HepG2 (cell line): ENCODE measurements around the gene RASD2. TPM values are rescaled to one million over a fixed set of nuclear protein-coding genes. Genes with fewer than 3 reads are reported as not detected.

ENCODE experiments used
- ATAC-seq: fragments of 200-7000 bp; cut with Tn5 transposase; 3 replicates; pipeline ENCODE4 v1.9.1; 2020; ENCODE audit warnings: mild to moderate bottlenecking, moderate library complexity
- BruUV-seq: library from RNA; stranded (reverse); fragments of 400-500 nt; replicated peaks from 2 replicates; lab custom pipeline; 2021; lab: Mats Ljungman, UMichigan
- CTCF ChIA-PET: fragments of 300-600 bp; formaldehyde crosslinking; extraction: SDS; loops from one replicate; lab custom pipeline; 2021; ENCODE audit warnings: low total read pairs, inconsistent platforms, low intra/inter-chr PET ratio; lab: Yijun Ruan, JAX
- POLR2A ChIA-PET: fragments of 350-600 bp; sonication (Branson Sonifier 250); formaldehyde crosslinking; loops from one replicate; lab custom pipeline; 2020; ENCODE audit warnings: antibody characterized with exemption, inconsistent platforms; lab: Yijun Ruan, JAX
- DNase-seq: peaks from one replicate; pipeline ENCODE4 v3.0.0-alpha.2; 2015; ENCODE audit warnings: low spot score
- FAIRE-seq: peaks from 3 replicates; lab custom pipeline; 2011; peaks lifted over from hg19 to GRCh38; lab: Jason Lieb, UNC
- H2AFZ ChIP-seq: one replicate; pipeline ENCODE4 v1.6.1; 2011; ENCODE audit warnings: low read length, inconsistent platforms
- H3K27ac ChIP-seq: fragments of 300-600 bp; 3 replicates; pipeline ENCODE4 v1.8.0; 2011; ENCODE audit warnings: mixed run types, mild to moderate bottlenecking, mixed read lengths, low read length, inconsistent platforms; ENCODE audit not compliant: insufficient read depth; ENCODE audit errors: extremely low read length
- H3K27me3 ChIP-seq, 2 experiments: fragments of 200-600 bp in 1 of 2; 2 replicates in 1 of 2; 3 replicates in 1 of 2; pipeline versions ENCODE4 v1.6.0 to v1.8.0; 2011; ENCODE audit warnings: low read length in 2 of 2, mild to moderate bottlenecking in 2 of 2, moderate library complexity in 2 of 2, inconsistent platforms in 1 of 2; ENCODE audit not compliant: insufficient read depth in 2 of 2, control insufficient read depth in 1 of 2
- H3K36me3 ChIP-seq, 2 experiments: fragments of 200-600 bp in 1 of 2; replicated peaks in 1 of 2; 2 replicates in 1 of 2; 3 replicates in 1 of 2; pipeline versions ENCODE4 v1.5.1 to v1.8.0; 2011; ENCODE audit warnings: low read length in 2 of 2, inconsistent platforms in 1 of 2; ENCODE audit not compliant: insufficient read depth in 2 of 2, control insufficient read depth in 1 of 2
- H3K4me1 ChIP-seq: 2 replicates; pipeline ENCODE4 v1.5.1; 2012; ENCODE audit warnings: low read length, inconsistent platforms; ENCODE audit not compliant: insufficient read depth
- H3K4me2 ChIP-seq: 2 replicates; pipeline ENCODE4 v1.6.0; 2011; ENCODE audit warnings: low read depth, low read length, inconsistent platforms
- H3K4me3 ChIP-seq, 3 experiments: fragments of 200-600 bp in 1 of 3; sonication (generic), shearing (Covaris generic) in 1 of 3; replicated peaks in 1 of 3; 2 replicates each; pipeline ENCODE4 v1.5.1; 2011 to 2016; ENCODE audit warnings: low read length in 3 of 3, inconsistent platforms in 2 of 3, low read depth in 2 of 3, mild to moderate bottlenecking in 2 of 3, control low read depth in 1 of 3, mixed read lengths in 1 of 3; ENCODE audit not compliant: insufficient read depth in 1 of 3
- H3K79me2 ChIP-seq: one replicate; pipeline ENCODE4 v1.6.1; 2011; ENCODE audit warnings: low read length, inconsistent platforms; ENCODE audit not compliant: insufficient read depth
- H3K9ac ChIP-seq: 2 replicates; pipeline ENCODE4 v1.6.0; 2011; ENCODE audit warnings: mild to moderate bottlenecking, low read depth, low read length, inconsistent platforms; ENCODE audit not compliant: insufficient read depth
- H3K9me3 ChIP-seq: 2 replicates; pipeline ENCODE4 v1.5.1; 2012; ENCODE audit warnings: mild to moderate bottlenecking, low read length
- H4K20me1 ChIP-seq: 2 replicates; pipeline ENCODE4 v1.6.0; 2011; ENCODE audit warnings: inconsistent platforms, mild to moderate bottlenecking, low read length, moderate library complexity; ENCODE audit not compliant: insufficient read depth
- AGO2 ChIP-seq: fragments of 200-400 bp; formaldehyde crosslinking; optimal IDR thresholded peaks from 2 replicates; pipeline ENCODE3; 2017; ENCODE audit warnings: mild to moderate bottlenecking, low read depth, low read length, moderate library complexity
- ARNT2 ChIP-seq: sonication (generic); formaldehyde crosslinking; IDR thresholded peaks from 2 replicates; pipeline ENCODE4 v1.8.0; 2022; ENCODE audit warnings: mild to moderate bottlenecking, low read depth, missing genetic modification reagents, moderate library complexity
- DNMT1 ChIP-seq: sonication (generic); formaldehyde crosslinking; IDR thresholded peaks from 2 replicates; pipeline ENCODE4 v1.5.1; 2020; ENCODE audit warnings: mild to moderate bottlenecking, missing genetic modification reagents
- DR1 ChIP-seq: sonication (generic); formaldehyde crosslinking; IDR thresholded peaks from 2 replicates; pipeline ENCODE4 v1.8.0; 2021; ENCODE audit warnings: mild to moderate bottlenecking, missing genetic modification reagents, inconsistent platforms
- ELF3 ChIP-seq: IDR thresholded peaks from 2 replicates; pipeline ENCODE4 v1.6.1; 2016; ENCODE audit warnings: missing genetic modification reagents, missing compliant biosample characterization
- HDAC6 ChIP-seq: fragments of 200-600 bp; sonication (generic); IDR thresholded peaks from 2 replicates; pipeline ENCODE4 v1.7.0; 2017; ENCODE audit warnings: mild to moderate bottlenecking, antibody characterized with exemption, low read length, low read depth
- HES4 ChIP-seq: sonication (generic); formaldehyde crosslinking; IDR thresholded peaks from 2 replicates; pipeline ENCODE4 v1.9.0; 2021; ENCODE audit warnings: mild to moderate bottlenecking, missing genetic modification reagents, borderline replicate concordance
- NR2F1 ChIP-seq, 2 experiments: fragments of 450-650 bp in 1 of 2; formaldehyde crosslinking in 1 of 2; IDR thresholded peaks; 2 replicates each; pipeline versions ENCODE4 v1.5.0 to v1.6.1; 2016 to 2020; ENCODE audit warnings: mild to moderate bottlenecking in 1 of 2, missing compliant biosample characterization in 1 of 2, missing genetic modification reagents in 1 of 2, moderate library complexity in 1 of 2
- SNAPC4 ChIP-seq: sonication (generic); formaldehyde crosslinking; IDR thresholded peaks from 2 replicates; pipeline ENCODE4 v1.4.0; 2020; ENCODE audit warnings: mild to moderate bottlenecking, missing genetic modification reagents
- SPEN ChIP-seq: sonication (generic); formaldehyde crosslinking; IDR thresholded peaks from 2 replicates; pipeline ENCODE4 v1.5.1; 2020; ENCODE audit warnings: low read depth, mild to moderate bottlenecking, missing genetic modification reagents
- ZBTB39 ChIP-seq: sonication (generic); formaldehyde crosslinking; IDR thresholded peaks from 2 replicates; pipeline ENCODE4 v1.5.0; 2020; ENCODE audit warnings: missing genetic modification reagents
- ZEB1 ChIP-seq: IDR thresholded peaks from 2 replicates; pipeline ENCODE4 v1.6.1; 2012; ENCODE audit warnings: mild to moderate bottlenecking, low read depth, inconsistent platforms; ENCODE audit not compliant: insufficient replicate concordance
- ZKSCAN8 ChIP-seq: IDR thresholded peaks from 2 replicates; pipeline ENCODE4 v1.6.1; 2016; ENCODE audit warnings: borderline replicate concordance, missing genetic modification reagents, missing compliant biosample characterization
- ZNF256 ChIP-seq: sonication (generic); formaldehyde crosslinking; conservative IDR thresholded peaks from 2 replicates; pipeline ENCODE4 v1.4.0; 2020; ENCODE audit warnings: missing genetic modification reagents
- ZNF350 ChIP-seq: sonication (generic); formaldehyde crosslinking; IDR thresholded peaks from 2 replicates; pipeline ENCODE4 v1.4.0; 2020; ENCODE audit warnings: mild to moderate bottlenecking, low read depth, missing genetic modification reagents, borderline replicate concordance
- WGBS: methylation state at CpG from one replicate; pipeline ENCODE4 v1.1.6; 2017; ENCODE audit warnings: low lambda C conversion rate; 5-methylcytosine and 5-hydroxymethylcytosine counted together
- in situ Hi-C: cut with HindIII; loops from 2 replicates; pipeline ENCODE4 v1.10.0; 2017; ENCODE audit warnings: low pct_unique_long_range_greater_than_20kb; ENCODE audit not compliant: extremely low pct_ligation_motif_present
- intact Hi-C: fragments of 100-400 bp; cut with micrococcal nuclease; formaldehyde crosslinking; loops from one replicate; pipeline ENCODE4 v1.10.0; 2022; ENCODE audit not compliant: unreplicated experiment
- polyA plus RNA-seq, 8 experiments: library from polyadenylated mRNA; depleted of rRNA in 3 of 8; stranded (reverse) in 7 of 8; unstranded in 1 of 8; fragments of >200 nt; fragmentation: Illumina TruSeq in 4 of 8; extraction: Trizol in 4 of 8; gene quantifications; 2 replicates each; pipeline versions ENCODE4 v1.2.1 to v1.2.3, GENCODE V29; 2011 to 2016; ENCODE audit warnings: low read depth in 4 of 8, missing spikeins in 1 of 8, mixed read lengths in 1 of 8; ENCODE audit not compliant: insufficient read depth in 1 of 8
- total RNA-seq, 5 experiments: library from RNA; depleted of rRNA; stranded (reverse); fragments of >200 nt; fragmentation: Illumina TruSeq; extraction: Trizol; gene quantifications; 2 replicates each; pipeline ENCODE4 v1.2.3, GENCODE V29; 2016; ENCODE audit warnings: low read depth in 1 of 5
- TF ChIP-seq, protein P1 (sequence below): sonication (generic); formaldehyde crosslinking; IDR thresholded peaks from 2 replicates; pipeline ENCODE4 v1.4.0; 2020; ENCODE audit warnings: missing genetic modification reagents

Gene RASD2
- total and polyA plus RNA-seq, 2 of the 13 experiments (the other 11 are each of a cell fraction or from before 2014, with no cell fraction given) = not detected

GRCh38 chr22:35544189-35544588, 3.6 kb downstream of the RASD2 start:
- TF ChIP-seq HDAC6 (no peak), ZEB1 (no peak), DNMT1 (CRISPR knock-in tag) (no peak), DR1 (CRISPR knock-in tag) (no peak), SPEN (CRISPR knock-in tag) (no peak), ZNF350 (CRISPR knock-in tag) (no peak), NR2F1 (CRISPR knock-in tag; IDR thresholded peaks at IDR 0.05) (no peak), HES4 (CRISPR knock-in tag) (no peak), ZBTB39 (no peak), ZNF256 (CRISPR knock-in tag) (no peak), AGO2 (no peak), ZKSCAN8 (CRISPR knock-in tag) (no peak), ELF3 (no peak), SNAPC4 (CRISPR knock-in tag) (no peak), ARNT2 (CRISPR knock-in tag) (no peak)
- TF ChIP-seq, protein P1, sequence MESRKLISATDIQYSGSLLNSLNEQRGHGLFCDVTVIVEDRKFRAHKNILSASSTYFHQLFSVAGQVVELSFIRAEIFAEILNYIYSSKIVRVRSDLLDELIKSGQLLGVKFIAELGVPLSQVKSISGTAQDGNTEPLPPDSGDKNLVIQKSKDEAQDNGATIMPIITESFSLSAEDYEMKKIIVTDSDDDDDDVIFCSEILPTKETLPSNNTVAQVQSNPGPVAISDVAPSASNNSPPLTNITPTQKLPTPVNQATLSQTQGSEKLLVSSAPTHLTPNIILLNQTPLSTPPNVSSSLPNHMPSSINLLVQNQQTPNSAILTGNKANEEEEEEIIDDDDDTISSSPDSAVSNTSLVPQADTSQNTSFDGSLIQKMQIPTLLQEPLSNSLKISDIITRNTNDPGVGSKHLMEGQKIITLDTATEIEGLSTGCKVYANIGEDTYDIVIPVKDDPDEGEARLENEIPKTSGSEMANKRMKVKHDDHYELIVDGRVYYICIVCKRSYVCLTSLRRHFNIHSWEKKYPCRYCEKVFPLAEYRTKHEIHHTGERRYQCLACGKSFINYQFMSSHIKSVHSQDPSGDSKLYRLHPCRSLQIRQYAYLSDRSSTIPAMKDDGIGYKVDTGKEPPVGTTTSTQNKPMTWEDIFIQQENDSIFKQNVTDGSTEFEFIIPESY (CRISPR knock-in tag) = no peak
- in situ Hi-C loops (no loop called here), intact Hi-C loops (no loop called here)
- Histone ChIP-seq H4K20me1 (no peaks in the 10 kb centered on the region), H3K27me3 (peaks cover 8 to 87% of the 10 kb centered on the region in 2 experiments), H3K9me3 (no peaks in the 10 kb centered on the region), H3K4me3 (no peak overlapping the region), H3K79me2 (no peaks in the 10 kb centered on the region), H3K4me2 (no peak overlapping the region), H3K4me1 (peaks cover 15% of the 10 kb centered on the region; the same call in 1 of the 2 replicates), H3K36me3 (no peaks in the 10 kb centered on the region), H3K27ac (no peak overlapping the region), H2AFZ (no peak overlapping the region), H3K9ac (no peak overlapping the region)
- ChIA-PET POLR2A (no interaction called here), CTCF (no interaction called here)
- ATAC-seq (no peak), FAIRE-seq (no peak), DNase-seq (no peak)
- WGBS = 13% methylated on average over 2 of the region's 3 CpGs
- BruUV-seq = no TSS peak
